ENCODE data around the gene FOXP2. TPM values are rescaled to one million over a fixed set of nuclear protein-coding genes. Genes with fewer than 3 reads are reported as not detected.

The FOXP2 gene
- total RNA-seq, 6 experiments from 2014 or later = 0.02 to 0.41 (median 0.20) TPM

GRCh38 chr7:114660126-114660486 is 245.5 kb downstream of the FOXP2 start:
- H3K27ac Mint-ChIP-seq = no peak overlapping the region
- H3K27me3 Mint-ChIP-seq (ENCODE audit: insufficient read depth) = no peaks in the 10 kb centered on the region
- no peak for DNase-seq
- H3K36me3 Mint-ChIP-seq (ENCODE audit: low read depth) = no peaks in the 10 kb centered on the region
- no peak overlapping the region for H3K4me3 Mint-ChIP-seq
- no peaks in the 10 kb centered on the region for H3K9me3 Mint-ChIP-seq
- TF ChIP-seq CTCF (IDR thresholded peaks at IDR 0.05) = no peak
- no peaks in the 10 kb centered on the region for H3K4me1 Mint-ChIP-seq (ENCODE audit: low read depth)

- Mint-ChIP-seq H3K27ac (no peak overlapping the region), H3K9me3 (no peaks in the 10 kb centered on the region), H3K4me1 (ENCODE audit: low read depth) (no peaks in the 10 kb centered on the region), H3K4me3 (no peak overlapping the region), H3K36me3 (ENCODE audit: low read depth) (no peaks in the 10 kb centered on the region), H3K27me3 (ENCODE audit: insufficient read depth) (no peaks in the 10 kb centered on the region)
- no peak for DNase-seq
- TF ChIP-seq CTCF (IDR thresholded peaks at IDR 0.05) = no peak
Measured at GRCh38 chr7:114660753-114661152, 246.1 kb downstream of the FOXP2 start.

GRCh38 chr7:114662002-114662677 is 247.5 kb downstream of the FOXP2 start:
- no peaks in the 10 kb centered on the region for H3K27me3 Mint-ChIP-seq (ENCODE audit: insufficient read depth)
- H3K27ac Mint-ChIP-seq = no peak overlapping the region
- no peak overlapping the region for H3K4me3 Mint-ChIP-seq
- no peak for TF ChIP-seq CTCF (IDR thresholded peaks at IDR 0.05)
- DNase-seq = no peak
- H3K36me3 Mint-ChIP-seq (ENCODE audit: low read depth) = no peaks in the 10 kb centered on the region
- H3K4me1 Mint-ChIP-seq (ENCODE audit: low read depth) = no peaks in the 10 kb centered on the region
- H3K9me3 Mint-ChIP-seq = no peaks in the 10 kb centered on the region

GRCh38 chr7:114663502-114663901 is 248.9 kb downstream of the FOXP2 start:
- Mint-ChIP-seq H3K4me3 (no peak overlapping the region), H3K27me3 (ENCODE audit: insufficient read depth) (no peaks in the 10 kb centered on the region), H3K9me3 (no peaks in the 10 kb centered on the region), H3K4me1 (ENCODE audit: low read depth) (no peaks in the 10 kb centered on the region), H3K36me3 (ENCODE audit: low read depth) (no peaks in the 10 kb centered on the region), H3K27ac (no peak overlapping the region)
- peak; percentile 3 for DNase-seq
- peak; percentile 47 for TF ChIP-seq CTCF (IDR thresholded peaks at IDR 0.05)

- H3K9me3 Mint-ChIP-seq = no peaks in the 10 kb centered on the region
- H3K4me3 Mint-ChIP-seq = no peak overlapping the region
- no peaks in the 10 kb centered on the region for H3K4me1 Mint-ChIP-seq (ENCODE audit: low read depth)
- H3K27ac Mint-ChIP-seq = no peak overlapping the region
- no peaks in the 10 kb centered on the region for H3K27me3 Mint-ChIP-seq (ENCODE audit: insufficient read depth)
- DNase-seq = no peak
- H3K36me3 Mint-ChIP-seq (ENCODE audit: low read depth) = no peaks in the 10 kb centered on the region
- TF ChIP-seq CTCF (IDR thresholded peaks at IDR 0.05) = no peak
Measured at GRCh38 chr7:114670676-114671075, 256.1 kb downstream of the FOXP2 start.
